Hematopoietic multipotent progenitor cell treated with erythropoietin and hydrocortisone succinate and interleukin-3 and kit ligand, for 8 days (in vitro differentiated cells): ENCODE results near the gene FOXD4L4.
"Not testable (repeated sequence)": the region's sequence is repeated elsewhere in the genome, so short reads cannot be mapped to it uniquely, and the experiment has no call there.

ENCODE experiments used
- DNase-seq: peaks from one replicate; pipeline ENCODE4 v3.0.0-alpha.2; 2015

FOXD4L4 gene

DNA sequence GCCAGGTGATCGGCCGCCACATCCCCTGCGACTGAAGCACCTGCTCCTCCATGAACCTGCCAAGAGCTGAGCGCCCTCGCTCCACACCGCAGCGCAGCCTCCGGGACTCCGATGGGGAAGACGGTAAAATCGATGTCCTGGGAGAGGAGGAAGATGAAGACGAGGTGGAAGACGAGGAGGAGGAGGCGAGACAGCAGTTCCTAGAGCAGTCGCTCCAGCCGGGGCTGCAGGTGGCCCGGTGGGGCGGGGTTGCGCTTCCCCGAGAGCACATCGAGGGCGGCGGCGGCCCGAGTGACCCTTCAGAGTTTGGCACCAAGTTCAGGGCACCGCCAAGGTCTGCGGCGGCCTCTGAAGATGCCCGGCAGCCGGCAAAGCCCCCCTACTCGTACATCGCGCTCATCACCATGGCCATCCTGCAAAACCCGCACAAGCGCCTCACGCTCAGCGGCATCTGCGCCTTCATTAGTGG, at the start of gene FOXD4L4:
TSS of gene FOXD4L4 (plus strand) at position 51 of the 469 bp plus-strand sequence. CDS start at position 51, 0 bp downstream.
- DNase-seq, result not testable (repeated sequence)

- DNase-seq, result not testable (repeated sequence)
Observed at GRCh38 chr9:65703550-65703949, 33.4 kb upstream of the FOXD4L4 start.

GRCh38 chr9:65714445-65714844, 22.5 kb upstream of the FOXD4L4 start:
- not testable (repeated sequence) for DNase-seq

DNA sequence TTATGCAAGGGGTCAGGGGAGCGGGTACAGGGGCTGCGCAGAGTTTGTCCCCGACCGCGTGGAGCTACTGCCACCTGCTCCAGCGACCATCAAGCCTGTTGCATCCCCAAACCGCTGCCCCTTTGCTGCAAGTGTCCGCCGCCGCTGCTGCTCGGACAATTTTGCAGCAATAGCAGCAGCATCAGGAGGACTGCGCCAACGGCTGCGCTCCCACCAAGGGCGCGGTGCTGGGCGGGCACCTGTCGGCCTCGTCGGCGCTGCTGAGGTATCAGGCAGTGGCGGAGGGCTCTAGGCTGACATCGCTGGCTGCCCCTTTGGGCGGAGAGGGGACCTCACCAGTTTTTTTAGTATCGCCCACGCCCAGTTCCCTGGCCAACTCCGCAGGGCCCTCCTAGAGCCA, 1.2 kb downstream of the FOXD4L4 start:
- DNase-seq, result not testable (repeated sequence)
